Measurements from ENCODE around the gene RAB3A.

DNA sequence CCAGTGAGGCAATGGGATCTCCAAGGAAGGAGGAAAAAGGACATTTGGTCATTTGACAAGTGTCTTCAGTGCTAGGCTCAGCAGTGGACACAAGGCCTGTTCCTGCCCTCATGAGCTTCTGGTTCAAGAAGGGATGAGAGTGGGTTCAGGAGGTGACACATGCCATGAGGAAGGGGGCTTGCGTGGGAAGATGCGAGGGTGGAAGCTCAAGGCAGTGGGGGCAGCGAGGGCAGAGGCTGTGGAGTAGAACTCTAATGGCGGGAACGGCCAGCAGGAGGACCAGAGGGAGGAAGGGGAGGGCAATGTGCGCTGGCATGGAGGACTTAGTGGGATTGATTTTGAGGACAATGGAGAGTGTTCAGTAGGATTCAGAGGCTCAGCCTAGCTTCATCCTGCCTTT, 47.6 kb downstream of the RAB3A start:
- TF ChIP-seq, protein P1, sequence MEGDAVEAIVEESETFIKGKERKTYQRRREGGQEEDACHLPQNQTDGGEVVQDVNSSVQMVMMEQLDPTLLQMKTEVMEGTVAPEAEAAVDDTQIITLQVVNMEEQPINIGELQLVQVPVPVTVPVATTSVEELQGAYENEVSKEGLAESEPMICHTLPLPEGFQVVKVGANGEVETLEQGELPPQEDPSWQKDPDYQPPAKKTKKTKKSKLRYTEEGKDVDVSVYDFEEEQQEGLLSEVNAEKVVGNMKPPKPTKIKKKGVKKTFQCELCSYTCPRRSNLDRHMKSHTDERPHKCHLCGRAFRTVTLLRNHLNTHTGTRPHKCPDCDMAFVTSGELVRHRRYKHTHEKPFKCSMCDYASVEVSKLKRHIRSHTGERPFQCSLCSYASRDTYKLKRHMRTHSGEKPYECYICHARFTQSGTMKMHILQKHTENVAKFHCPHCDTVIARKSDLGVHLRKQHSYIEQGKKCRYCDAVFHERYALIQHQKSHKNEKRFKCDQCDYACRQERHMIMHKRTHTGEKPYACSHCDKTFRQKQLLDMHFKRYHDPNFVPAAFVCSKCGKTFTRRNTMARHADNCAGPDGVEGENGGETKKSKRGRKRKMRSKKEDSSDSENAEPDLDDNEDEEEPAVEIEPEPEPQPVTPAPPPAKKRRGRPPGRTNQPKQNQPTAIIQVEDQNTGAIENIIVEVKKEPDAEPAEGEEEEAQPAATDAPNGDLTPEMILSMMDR (IDR thresholded peaks at IDR 0.05), result no peak
- TF ChIP-seq POLR2AphosphoS5 (IDR thresholded peaks at IDR 0.05; ENCODE audit: low read depth, low read length) (no peak), SIN3A (IDR thresholded peaks at IDR 0.05; ENCODE audit: borderline replicate concordance, insufficient read depth, low read depth, low read length) (no peak), TCF7L2 (IDR thresholded peaks at IDR 0.05; ENCODE audit: low read depth, low read length) (no peak)

Measured in Panc1 (cell line).